HL-60 (cell line): Measurements from ENCODE around the gene TPBGL.

ENCODE experiments used
- DNase-seq, 2 experiments: peaks; one replicate each; pipeline ENCODE4 v3.0.0-alpha.2; 2010 to 2020; ENCODE audit warnings: low read depth in 1 of 2, low spot score in 1 of 2
- H3K27ac ChIP-seq: fragments of 250-450 bp; sonication (Bioruptor Pico); replicated peaks from 2 replicates; pipeline ENCODE4 v1.5.1; 2020; ENCODE audit warnings: mild to moderate bottlenecking, moderate library complexity
- H3K27me3 ChIP-seq: fragments of 250-450 bp; sonication (Bioruptor Pico); 2 replicates; pipeline ENCODE4 v1.5.1; 2021; ENCODE audit warnings: mild to moderate bottlenecking, moderate library complexity; ENCODE audit not compliant: insufficient read depth, poor library complexity, severe bottlenecking
- H3K4me3 ChIP-seq: replicated peaks from 2 replicates; pipeline ENCODE4 v1.5.1; 2011; ENCODE audit warnings: mild to moderate bottlenecking, control low read depth, low read length; ENCODE audit not compliant: insufficient read depth
- CTCF ChIP-seq: IDR thresholded peaks from one replicate; pipeline ENCODE4 v1.5.1; 2011; ENCODE audit warnings: low read length, control low read depth, inconsistent platforms; ENCODE audit not compliant: insufficient read depth
- GABPA ChIP-seq: IDR thresholded peaks from 2 replicates; pipeline ENCODE4 v1.6.1; 2012; ENCODE audit warnings: low read depth
- POLR2AphosphoS5 ChIP-seq: IDR thresholded peaks from 2 replicates; pipeline ENCODE4 v1.6.1; 2012; ENCODE audit warnings: low read depth
- SPI1 ChIP-seq: IDR thresholded peaks from 2 replicates; pipeline ENCODE4 v1.6.1; 2012; ENCODE audit warnings: low read depth, mild to moderate bottlenecking, borderline replicate concordance
- TF ChIP-seq, protein P1 (sequence below): IDR thresholded peaks from 2 replicates; pipeline ENCODE4 v1.6.1; 2012; ENCODE audit warnings: low read depth; ENCODE audit not compliant: insufficient replicate concordance

Gene TPBGL

DNA sequence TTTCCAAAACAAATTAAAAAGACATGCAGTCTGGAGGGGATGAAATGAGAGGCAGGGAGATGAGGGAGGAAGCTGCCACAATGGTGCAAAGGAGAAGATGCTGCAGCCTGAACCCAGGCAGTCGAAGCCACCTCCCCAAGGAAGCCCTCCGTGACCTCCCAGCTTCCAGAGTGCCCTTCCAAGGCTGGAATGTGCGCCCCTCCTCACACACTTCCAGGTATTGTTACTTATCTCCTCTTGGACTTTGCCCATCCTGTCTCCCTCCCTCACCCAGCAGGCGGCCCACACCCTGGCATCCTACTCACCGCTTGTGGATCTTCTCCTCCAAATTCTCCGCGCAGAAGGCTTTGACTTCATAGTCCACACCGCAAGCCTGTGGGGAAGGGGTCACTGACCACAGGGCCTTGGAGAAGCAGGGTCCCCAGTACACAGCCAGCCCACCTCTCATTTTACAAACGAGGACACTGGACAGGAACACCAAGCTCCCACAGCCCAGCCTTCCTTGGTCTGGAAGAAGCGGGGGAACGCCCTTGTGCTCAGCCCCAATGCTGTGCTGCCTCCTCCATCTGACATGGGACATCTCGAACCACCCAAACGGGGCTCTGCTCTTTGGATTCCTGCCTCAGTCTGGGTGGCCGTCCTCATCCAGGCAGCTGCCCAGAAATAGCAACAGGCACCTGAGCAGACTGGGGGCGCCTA lies 40.3 kb downstream of the TPBGL start:
- Histone ChIP-seq H3K4me3 (no peak overlapping the region), H3K27me3 (no peaks in the 10 kb centered on the region), H3K27ac (no peak overlapping the region)
- no peak for DNase-seq
- TF ChIP-seq GABPA (no peak), SPI1 (no peak)

GRCh38 chr11:75281469-75282095 lies 41.0 kb downstream of the TPBGL start:
- no peak overlapping the region for H3K27ac ChIP-seq
- no peak for DNase-seq
- H3K4me3 ChIP-seq, result no peak overlapping the region
- no peak for TF ChIP-seq GABPA
- no peak for TF ChIP-seq SPI1
- TF ChIP-seq CTCF, result no peak
- TF ChIP-seq, protein P1, sequence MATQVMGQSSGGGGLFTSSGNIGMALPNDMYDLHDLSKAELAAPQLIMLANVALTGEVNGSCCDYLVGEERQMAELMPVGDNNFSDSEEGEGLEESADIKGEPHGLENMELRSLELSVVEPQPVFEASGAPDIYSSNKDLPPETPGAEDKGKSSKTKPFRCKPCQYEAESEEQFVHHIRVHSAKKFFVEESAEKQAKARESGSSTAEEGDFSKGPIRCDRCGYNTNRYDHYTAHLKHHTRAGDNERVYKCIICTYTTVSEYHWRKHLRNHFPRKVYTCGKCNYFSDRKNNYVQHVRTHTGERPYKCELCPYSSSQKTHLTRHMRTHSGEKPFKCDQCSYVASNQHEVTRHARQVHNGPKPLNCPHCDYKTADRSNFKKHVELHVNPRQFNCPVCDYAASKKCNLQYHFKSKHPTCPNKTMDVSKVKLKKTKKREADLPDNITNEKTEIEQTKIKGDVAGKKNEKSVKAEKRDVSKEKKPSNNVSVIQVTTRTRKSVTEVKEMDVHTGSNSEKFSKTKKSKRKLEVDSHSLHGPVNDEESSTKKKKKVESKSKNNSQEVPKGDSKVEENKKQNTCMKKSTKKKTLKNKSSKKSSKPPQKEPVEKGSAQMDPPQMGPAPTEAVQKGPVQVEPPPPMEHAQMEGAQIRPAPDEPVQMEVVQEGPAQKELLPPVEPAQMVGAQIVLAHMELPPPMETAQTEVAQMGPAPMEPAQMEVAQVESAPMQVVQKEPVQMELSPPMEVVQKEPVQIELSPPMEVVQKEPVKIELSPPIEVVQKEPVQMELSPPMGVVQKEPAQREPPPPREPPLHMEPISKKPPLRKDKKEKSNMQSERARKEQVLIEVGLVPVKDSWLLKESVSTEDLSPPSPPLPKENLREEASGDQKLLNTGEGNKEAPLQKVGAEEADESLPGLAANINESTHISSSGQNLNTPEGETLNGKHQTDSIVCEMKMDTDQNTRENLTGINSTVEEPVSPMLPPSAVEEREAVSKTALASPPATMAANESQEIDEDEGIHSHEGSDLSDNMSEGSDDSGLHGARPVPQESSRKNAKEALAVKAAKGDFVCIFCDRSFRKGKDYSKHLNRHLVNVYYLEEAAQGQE, result no peak
- TF ChIP-seq POLR2AphosphoS5, result no peak
- no peaks in the 10 kb centered on the region for H3K27me3 ChIP-seq

DNA sequence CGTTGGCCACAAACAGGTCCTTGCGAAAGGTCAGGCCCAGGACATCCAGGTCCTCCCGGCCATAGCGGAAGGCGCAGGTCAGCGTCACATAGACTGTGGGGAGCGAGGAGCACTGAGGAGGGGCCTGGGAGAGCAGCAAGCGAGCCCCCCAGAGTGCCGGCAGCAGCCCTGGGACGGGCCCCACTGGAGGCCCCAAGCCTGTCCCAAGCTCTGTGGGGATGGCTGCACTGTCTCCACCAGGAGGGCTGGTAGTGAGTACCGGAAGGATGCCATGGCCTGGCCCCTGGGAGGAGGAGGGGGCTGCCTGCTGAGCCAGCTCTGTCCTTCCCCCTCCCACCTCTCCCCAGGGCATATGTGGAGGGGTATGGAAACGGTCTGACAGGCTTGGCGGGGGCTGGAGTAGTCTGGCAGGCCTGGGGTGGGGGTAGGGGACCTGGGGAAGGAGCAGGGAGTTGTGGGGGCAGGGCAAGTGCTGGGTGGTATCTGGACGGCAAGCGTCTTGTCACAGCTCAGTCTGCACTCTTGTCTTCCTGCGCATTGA lies 42.9 kb downstream of the TPBGL start:
- TF ChIP-seq, protein P1, result no peak
- TF ChIP-seq CTCF, result no peak
- TF ChIP-seq SPI1, result no peak
- no peak for TF ChIP-seq POLR2AphosphoS5
- TF ChIP-seq GABPA, result no peak
- no peak overlapping the region for H3K27ac ChIP-seq
- DNase-seq, result no peak
- H3K4me3 ChIP-seq, result no peak overlapping the region
- H3K27me3 ChIP-seq, result no peaks in the 10 kb centered on the region

- no peak for TF ChIP-seq CTCF
- no peak for TF ChIP-seq GABPA
- no peak for TF ChIP-seq POLR2AphosphoS5
- no peak for TF ChIP-seq SPI1
- TF ChIP-seq, protein P1, result no peak
- Histone ChIP-seq H3K27me3 (no peaks in the 10 kb centered on the region), H3K4me3 (no peak overlapping the region), H3K27ac (no peak overlapping the region)
- DNase-seq, result no peak
These were observed 45.3 kb downstream of the TPBGL start for GRCh38 chr11:75285776-75286360.
